Measurements from ENCODE around the gene ARHGAP15.
"Not testable (repeated sequence)": the region's sequence is repeated elsewhere in the genome, so short reads cannot be mapped to it uniquely, and the experiment has no call there.

ARHGAP15 gene

GRCh38 chr2:143529118-143529720 lies 400.0 kb downstream of the ARHGAP15 start:
- TF ChIP-seq, protein P1, sequence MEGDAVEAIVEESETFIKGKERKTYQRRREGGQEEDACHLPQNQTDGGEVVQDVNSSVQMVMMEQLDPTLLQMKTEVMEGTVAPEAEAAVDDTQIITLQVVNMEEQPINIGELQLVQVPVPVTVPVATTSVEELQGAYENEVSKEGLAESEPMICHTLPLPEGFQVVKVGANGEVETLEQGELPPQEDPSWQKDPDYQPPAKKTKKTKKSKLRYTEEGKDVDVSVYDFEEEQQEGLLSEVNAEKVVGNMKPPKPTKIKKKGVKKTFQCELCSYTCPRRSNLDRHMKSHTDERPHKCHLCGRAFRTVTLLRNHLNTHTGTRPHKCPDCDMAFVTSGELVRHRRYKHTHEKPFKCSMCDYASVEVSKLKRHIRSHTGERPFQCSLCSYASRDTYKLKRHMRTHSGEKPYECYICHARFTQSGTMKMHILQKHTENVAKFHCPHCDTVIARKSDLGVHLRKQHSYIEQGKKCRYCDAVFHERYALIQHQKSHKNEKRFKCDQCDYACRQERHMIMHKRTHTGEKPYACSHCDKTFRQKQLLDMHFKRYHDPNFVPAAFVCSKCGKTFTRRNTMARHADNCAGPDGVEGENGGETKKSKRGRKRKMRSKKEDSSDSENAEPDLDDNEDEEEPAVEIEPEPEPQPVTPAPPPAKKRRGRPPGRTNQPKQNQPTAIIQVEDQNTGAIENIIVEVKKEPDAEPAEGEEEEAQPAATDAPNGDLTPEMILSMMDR (IDR thresholded peaks at IDR 0.05), result no peak
- Histone ChIP-seq H3K4me3 (no peak overlapping the region), H3K27ac (no peak overlapping the region)
- DNase-seq (ENCODE audit: low spot score), result no peak

GRCh38 chr2:143530758-143531157 lies 401.5 kb downstream of the ARHGAP15 start:
- DNase-seq (ENCODE audit: low spot score), result no peak
- Histone ChIP-seq H3K4me3 (no peak overlapping the region), H3K27ac (no peak overlapping the region)
- TF ChIP-seq, protein P1 (IDR thresholded peaks at IDR 0.05), result no peak

DNA sequence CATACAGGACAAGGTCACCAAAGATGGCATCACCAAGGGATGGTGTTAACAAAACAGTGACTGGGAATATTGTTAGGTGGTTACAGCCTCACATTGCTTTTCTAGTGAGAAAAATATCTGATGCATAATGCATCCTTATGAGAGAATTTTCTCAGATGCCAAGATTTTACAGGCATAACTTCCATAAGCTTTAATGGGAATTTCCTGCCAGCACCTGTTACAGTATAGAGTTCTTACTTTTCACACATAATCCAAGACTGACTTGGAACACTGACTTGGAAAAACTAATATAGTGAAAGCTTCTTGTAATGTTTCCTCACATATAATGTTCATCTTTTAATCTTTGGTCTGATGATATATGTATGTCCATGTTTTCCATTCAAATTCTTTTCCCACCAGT lies 402.8 kb downstream of the ARHGAP15 start:
- DNase-seq (ENCODE audit: low spot score), result no peak

GRCh38 chr2:143533846-143534245 lies 404.6 kb downstream of the ARHGAP15 start:
- TF ChIP-seq, protein P1 (IDR thresholded peaks at IDR 0.05), result no peak
- no peak for DNase-seq (ENCODE audit: low spot score)
- no peak overlapping the region for H3K4me3 ChIP-seq
- H3K27ac ChIP-seq, result no peak overlapping the region

More for the DNA sequence above, 402.8 kb downstream of the ARHGAP15 start:
- Histone ChIP-seq H3K27ac (no peak overlapping the region), H3K4me3 (no peak overlapping the region)
- TF ChIP-seq, protein P1 (IDR thresholded peaks at IDR 0.05), result no peak

GRCh38 chr2:143535802-143536201 lies 406.6 kb downstream of the ARHGAP15 start:
- DNase-seq (ENCODE audit: low spot score), result no peak
- Histone ChIP-seq H3K27ac (no peak overlapping the region), H3K4me3 (no peak overlapping the region)
- TF ChIP-seq, protein P1 (IDR thresholded peaks at IDR 0.05), result no peak

GRCh38 chr2:143541899-143542298 lies 412.7 kb downstream of the ARHGAP15 start:
- not testable (repeated sequence) for DNase-seq (ENCODE audit: low spot score); H3K4me3 ChIP-seq; H3K27ac ChIP-seq

GRCh38 chr2:143545059-143545948 lies 416.1 kb downstream of the ARHGAP15 start:
- Histone ChIP-seq H3K27ac (no peak overlapping the region), H3K4me3 (peak overlapping the region; percentile 28)
- DNase-seq (ENCODE audit: low spot score), result no peak
- TF ChIP-seq, protein P1 (IDR thresholded peaks at IDR 0.05), result no peak

Measured in coronary artery (tissue), 2 donors.